Measurements from ENCODE around the gene SLC39A11.

GRCh38 chr17:73139296-73139695, 46.8 kb upstream of the SLC39A11 start:
- TF ChIP-seq POLR2A (IDR thresholded peaks at IDR 0.05): no peak
- TF ChIP-seq CTCF (IDR thresholded peaks at IDR 0.05): no peak

Measured in body of pancreas (tissue), 4 donors.